Natural killer cell treated with Interleukin-12 subunit alpha and Interleukin-12 subunit beta and Interleukin-15 and Interleukin-18, amount 100 ng/mL, for 72 hours (primary cell): ENCODE results near the gene MAP3K8. TPM values are rescaled to one million over a fixed set of nuclear protein-coding genes. Genes with fewer than 3 reads are reported as not detected.
"Not testable (repeated sequence)": the region's sequence is repeated elsewhere in the genome, so short reads cannot be mapped to it uniquely, and the experiment has no call there.

Source experiments
- ATAC-seq, 2 donors: fragments of 150-1000 bp; cut with Tn5 transposase in 1 of 2; sonication (Bioruptor Pico), chemical (Tn5 transposase) in 1 of 2; 2 replicates each; pipeline ENCODE4 v1.10.0; 2021
- DNase-seq: peaks from one replicate; pipeline ENCODE4 v3.0.0; 2022; ENCODE audit warnings: low spot score
- H3K27ac Mint-ChIP-seq, 2 donors: 1 replicate in 1 of 2; 2 replicates in 1 of 2; pipeline ENCODE4 v1.8.0; 2022; ENCODE audit warnings: mixed read lengths in 2 of 2, mild to moderate bottlenecking in 1 of 2, moderate library complexity in 1 of 2
- H3K27me3 Mint-ChIP-seq, 2 donors: 1 replicate in 1 of 2; 2 replicates in 1 of 2; pipeline ENCODE4 v1.8.0; 2022; ENCODE audit warnings: mixed read lengths in 2 of 2
- H3K36me3 Mint-ChIP-seq: one replicate; pipeline ENCODE4 v1.8.0; 2022; ENCODE audit warnings: mixed read lengths
- H3K4me1 Mint-ChIP-seq, 2 donors: 1 replicate in 1 of 2; 2 replicates in 1 of 2; pipeline ENCODE4 v1.8.0; 2022; ENCODE audit warnings: low read depth in 2 of 2, mixed read lengths in 2 of 2, mild to moderate bottlenecking in 1 of 2
- H3K4me3 Mint-ChIP-seq: one replicate; pipeline ENCODE4 v1.8.0; 2022; ENCODE audit warnings: mixed read lengths
- H3K9me3 Mint-ChIP-seq: 2 replicates; pipeline ENCODE4 v1.8.0; 2022; ENCODE audit warnings: mixed read lengths
- total RNA-seq, 2 donors: library from RNA; stranded (reverse); gene quantifications; one replicate each; pipeline ENCODE4 v1.2.3, GENCODE V29; 2022

The MAP3K8 gene
- total RNA-seq, 2 donors from 2014 or later: 239 to 355 TPM

GRCh38 chr10:30411263-30411662 lies 22.7 kb upstream of the MAP3K8 start:
- H3K27ac Mint-ChIP-seq: no peak overlapping the region
- H3K27me3 Mint-ChIP-seq: no peaks in the 10 kb centered on the region
- no peaks in the 10 kb centered on the region for H3K36me3 Mint-ChIP-seq
- peak overlapping the region; percentile 30 for H3K4me3 Mint-ChIP-seq
- peaks cover 7 to 12% of the 10 kb centered on the region in 2 donors for H3K4me1 Mint-ChIP-seq
- DNase-seq (no peak), ATAC-seq (peak in 1 of 2 donors; percentile 59)
- no peaks in the 10 kb centered on the region for H3K9me3 Mint-ChIP-seq

DNA sequence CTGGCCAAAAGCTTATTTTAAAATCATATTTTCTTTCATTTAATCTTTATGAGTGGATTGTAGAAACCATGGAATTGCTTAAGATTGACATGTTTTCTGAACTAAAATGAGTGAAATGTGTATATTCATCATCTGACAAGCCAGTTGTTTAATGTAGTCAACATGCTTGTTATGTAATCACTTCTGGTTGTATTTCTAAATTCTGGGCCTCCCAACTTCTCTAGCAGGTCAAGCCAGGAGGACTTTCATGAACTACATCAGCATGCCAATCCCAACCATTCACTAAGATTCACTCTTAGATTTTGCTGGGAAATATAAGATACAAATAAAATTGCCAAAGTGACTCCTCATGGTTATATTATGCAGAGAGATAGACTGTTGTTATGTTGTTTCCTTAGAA lies 21.1 kb upstream of the MAP3K8 start:
- Mint-ChIP-seq H3K27ac (peak overlapping the region in 1 of 2 donors; percentile 57), H3K4me1 (peaks cover 19 to 22% of the 10 kb centered on the region in 2 donors), H3K36me3 (no peaks in the 10 kb centered on the region), H3K27me3 (no peaks in the 10 kb centered on the region), H3K4me3 (no peak overlapping the region), H3K9me3 (no peaks in the 10 kb centered on the region)
- DNase-seq (no peak), ATAC-seq (no peak)

DNA sequence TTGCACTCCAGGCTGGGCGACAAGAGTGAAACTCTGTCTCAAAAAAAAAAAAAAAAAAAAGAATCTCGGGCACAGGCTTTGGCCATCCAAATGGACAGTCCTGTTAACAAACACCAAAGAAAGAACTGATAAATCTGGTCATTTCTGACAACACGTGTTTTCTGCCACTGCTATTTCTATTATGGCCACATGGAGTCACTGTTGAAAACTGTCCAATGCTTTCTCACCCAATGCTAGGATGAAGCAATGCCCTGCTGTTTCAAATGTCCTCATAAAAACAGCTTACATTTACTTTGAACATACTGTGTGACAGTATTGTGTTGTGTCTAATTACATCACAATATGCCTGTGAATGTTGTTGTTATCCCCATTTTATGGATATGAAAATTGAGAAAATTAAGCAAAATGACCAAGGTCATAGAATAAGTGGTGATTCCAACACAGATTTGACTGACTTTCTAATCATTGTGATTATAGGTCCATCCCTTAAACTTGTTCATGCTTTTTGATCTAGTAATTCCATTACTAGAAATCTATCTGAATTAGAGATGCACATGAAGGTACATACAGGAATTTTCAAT lies 19.9 kb upstream of the MAP3K8 start:
- peaks cover 29 to 34% of the 10 kb centered on the region in 2 donors for H3K4me1 Mint-ChIP-seq
- H3K9me3 Mint-ChIP-seq: no peaks in the 10 kb centered on the region
- H3K27me3 Mint-ChIP-seq: no peaks in the 10 kb centered on the region
- DNase-seq (no peak), ATAC-seq (peak; percentile 63 to 77)
- no peak overlapping the region for H3K4me3 Mint-ChIP-seq
- peak overlapping the region in 1 of 2 donors; percentile 57 for H3K27ac Mint-ChIP-seq
- no peaks in the 10 kb centered on the region for H3K36me3 Mint-ChIP-seq

DNA sequence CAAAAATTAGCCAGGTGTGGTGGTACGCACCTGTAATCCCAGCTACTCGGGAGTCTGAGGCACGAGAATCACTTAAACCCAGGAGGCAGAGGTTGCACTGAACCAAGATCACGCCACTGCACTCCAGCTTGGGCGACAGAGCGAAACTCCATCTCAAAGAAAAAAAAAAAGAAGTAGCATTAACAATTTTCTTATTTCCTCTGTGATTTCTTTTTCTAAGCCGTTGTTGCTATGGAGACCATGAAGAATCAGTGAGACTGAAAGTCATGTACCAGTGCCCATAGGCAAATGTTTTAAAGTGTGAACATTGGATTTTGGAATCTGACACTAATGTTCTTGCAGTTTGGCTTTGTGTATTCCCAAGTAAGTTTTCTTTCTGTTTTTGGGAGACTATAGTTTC lies 18.4 kb upstream of the MAP3K8 start:
- H3K9me3 Mint-ChIP-seq: no peaks in the 10 kb centered on the region
- no peak overlapping the region for H3K4me3 Mint-ChIP-seq
- peaks cover 40 to 45% of the 10 kb centered on the region in 2 donors for H3K4me1 Mint-ChIP-seq
- no peak for DNase-seq
- no peak for ATAC-seq
- no peaks in the 10 kb centered on the region for H3K36me3 Mint-ChIP-seq
- H3K27ac Mint-ChIP-seq: peak overlapping the region; percentile 91 to 98
- no peaks in the 10 kb centered on the region for H3K27me3 Mint-ChIP-seq

GRCh38 chr10:30417301-30417700 lies 16.7 kb upstream of the MAP3K8 start:
- H3K27me3 Mint-ChIP-seq: no peaks in the 10 kb centered on the region
- H3K4me1 Mint-ChIP-seq: peaks cover 39 to 52% of the 10 kb centered on the region in 2 donors
- no peaks in the 10 kb centered on the region for H3K9me3 Mint-ChIP-seq
- H3K27ac Mint-ChIP-seq: peak overlapping the region; percentile 91 to 98
- peak overlapping the region; percentile 80 for H3K4me3 Mint-ChIP-seq
- DNase-seq (no peak), ATAC-seq (no peak)
- no peaks in the 10 kb centered on the region for H3K36me3 Mint-ChIP-seq

DNA sequence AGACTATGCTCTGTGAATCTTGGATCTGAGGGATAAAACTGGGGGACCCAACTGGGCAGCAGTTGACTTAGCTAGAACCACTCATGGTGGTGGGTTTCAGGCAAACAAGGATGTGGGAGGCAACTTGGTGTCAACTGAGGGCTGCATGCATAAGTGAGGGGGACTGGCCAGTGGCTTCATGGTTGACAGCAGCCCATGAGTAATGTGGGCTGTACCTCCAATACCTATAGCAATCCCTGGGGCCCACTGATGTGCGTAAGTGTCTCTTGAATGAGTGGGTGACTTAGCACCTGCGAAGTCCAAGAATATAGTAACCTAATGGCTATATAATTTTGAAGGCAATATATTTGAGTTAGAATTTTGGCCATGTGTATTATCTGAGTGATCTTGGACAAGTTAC lies 13.7 kb upstream of the MAP3K8 start:
- Mint-ChIP-seq H3K4me1 (peaks cover 48 to 57% of the 10 kb centered on the region in 2 donors), H3K4me3 (peak overlapping the region; percentile 28), H3K27me3 (no peaks in the 10 kb centered on the region), H3K27ac (peak overlapping the region; percentile 91 to 98), H3K36me3 (no peaks in the 10 kb centered on the region), H3K9me3 (no peaks in the 10 kb centered on the region)
- DNase-seq (no peak), ATAC-seq (peak in 1 of 2 donors; percentile 57)

- no peaks in the 10 kb centered on the region for H3K36me3 Mint-ChIP-seq
- no peak overlapping the region for H3K4me3 Mint-ChIP-seq
- H3K9me3 Mint-ChIP-seq: no peaks in the 10 kb centered on the region
- peak overlapping the region; percentile 62 to 98 for H3K27ac Mint-ChIP-seq
- H3K27me3 Mint-ChIP-seq: no peaks in the 10 kb centered on the region
- DNase-seq (no peak), ATAC-seq (no peak)
- H3K4me1 Mint-ChIP-seq: peaks cover 48 to 57% of the 10 kb centered on the region in 2 donors
Measured at GRCh38 chr10:30420766-30421165, 13.2 kb upstream of the MAP3K8 start.

GRCh38 chr10:30422151-30422695 lies 11.8 kb upstream of the MAP3K8 start:
- no peak for DNase-seq
- no peak for ATAC-seq
- Mint-ChIP-seq H3K4me1 (peaks cover 43 to 48% of the 10 kb centered on the region in 2 donors), H3K9me3 (no peaks in the 10 kb centered on the region), H3K36me3 (no peaks in the 10 kb centered on the region), H3K4me3 (no peak overlapping the region), H3K27ac (peak overlapping the region in 1 of 2 donors; percentile 19), H3K27me3 (no peaks in the 10 kb centered on the region)

GRCh38 chr10:30422981-30423654 lies 10.9 kb upstream of the MAP3K8 start:
- no peaks in the 10 kb centered on the region for H3K9me3 Mint-ChIP-seq
- DNase-seq: no peak
- peak overlapping the region in 1 of 2 donors; percentile 57 for H3K27ac Mint-ChIP-seq
- no peaks in the 10 kb centered on the region for H3K36me3 Mint-ChIP-seq
- peaks cover 44 to 49% of the 10 kb centered on the region in 2 donors for H3K4me1 Mint-ChIP-seq
- no peaks in the 10 kb centered on the region for H3K27me3 Mint-ChIP-seq
- H3K4me3 Mint-ChIP-seq: no peak overlapping the region
- ATAC-seq: no peak

- ATAC-seq, H3K9me3 Mint-ChIP-seq, H3K36me3 Mint-ChIP-seq, H3K27ac Mint-ChIP-seq, H3K27me3 Mint-ChIP-seq, H3K4me3 Mint-ChIP-seq, DNase-seq: not testable (repeated sequence)
- H3K4me1 Mint-ChIP-seq: peaks cover 42 to 47% of the 10 kb centered on the region in 2 donors
Measured at GRCh38 chr10:30423655-30424275, 10.2 kb upstream of the MAP3K8 start.

GRCh38 chr10:30425336-30426075 lies 8.5 kb upstream of the MAP3K8 start:
- H3K36me3 Mint-ChIP-seq: no peaks in the 10 kb centered on the region
- ATAC-seq (no peak), DNase-seq (no peak)
- no peak overlapping the region for H3K4me3 Mint-ChIP-seq
- no peaks in the 10 kb centered on the region for H3K9me3 Mint-ChIP-seq
- no peak overlapping the region for H3K27ac Mint-ChIP-seq
- peaks cover 30 to 34% of the 10 kb centered on the region in 2 donors for H3K4me1 Mint-ChIP-seq
- H3K27me3 Mint-ChIP-seq: no peaks in the 10 kb centered on the region

DNA sequence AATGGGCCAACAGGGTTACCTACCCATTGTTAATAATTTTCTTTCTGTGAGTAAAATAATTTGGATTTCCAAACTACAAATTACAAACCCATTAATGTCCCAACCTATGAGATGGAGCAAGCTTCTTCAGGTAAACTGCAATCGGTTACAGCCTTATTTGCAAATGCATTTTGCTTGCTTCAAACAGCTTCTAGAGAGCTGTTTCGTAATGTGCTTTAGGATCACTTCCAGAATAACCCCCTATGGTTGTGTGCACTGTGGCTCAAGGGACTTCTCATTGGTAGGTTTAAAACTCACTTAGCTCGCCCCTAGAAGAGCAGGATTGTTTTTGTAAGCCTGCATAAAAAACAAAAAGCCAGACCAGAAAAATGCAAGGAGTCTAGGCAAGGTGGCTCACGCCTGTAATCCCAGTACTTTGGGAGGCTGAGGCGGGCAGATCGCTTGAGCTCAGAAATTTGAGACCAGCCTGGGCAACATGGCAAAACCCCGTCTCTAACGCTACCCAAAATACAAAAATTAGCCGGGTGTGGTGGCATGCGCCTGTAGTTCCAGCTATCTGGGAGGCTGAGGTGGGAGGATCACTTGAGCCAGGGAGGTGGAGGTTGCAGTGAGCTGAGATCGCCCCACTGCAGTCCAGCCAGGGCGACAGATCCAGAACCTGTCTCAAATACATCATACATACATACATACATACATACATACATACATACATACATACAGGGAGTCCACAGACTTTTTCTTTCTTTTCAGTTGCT lies 3.3 kb upstream of the MAP3K8 start:
- H3K9me3 Mint-ChIP-seq: no peaks in the 10 kb centered on the region
- peak overlapping the region; percentile 39 to 81 for H3K27ac Mint-ChIP-seq
- ATAC-seq (no peak), DNase-seq (peak; percentile 31)
- H3K27me3 Mint-ChIP-seq: no peaks in the 10 kb centered on the region
- H3K4me1 Mint-ChIP-seq: peaks cover 31 to 39% of the 10 kb centered on the region in 2 donors
- H3K4me3 Mint-ChIP-seq: peak overlapping the region; percentile 25
- H3K36me3 Mint-ChIP-seq: peaks cover 12% of the 10 kb centered on the region

DNA sequence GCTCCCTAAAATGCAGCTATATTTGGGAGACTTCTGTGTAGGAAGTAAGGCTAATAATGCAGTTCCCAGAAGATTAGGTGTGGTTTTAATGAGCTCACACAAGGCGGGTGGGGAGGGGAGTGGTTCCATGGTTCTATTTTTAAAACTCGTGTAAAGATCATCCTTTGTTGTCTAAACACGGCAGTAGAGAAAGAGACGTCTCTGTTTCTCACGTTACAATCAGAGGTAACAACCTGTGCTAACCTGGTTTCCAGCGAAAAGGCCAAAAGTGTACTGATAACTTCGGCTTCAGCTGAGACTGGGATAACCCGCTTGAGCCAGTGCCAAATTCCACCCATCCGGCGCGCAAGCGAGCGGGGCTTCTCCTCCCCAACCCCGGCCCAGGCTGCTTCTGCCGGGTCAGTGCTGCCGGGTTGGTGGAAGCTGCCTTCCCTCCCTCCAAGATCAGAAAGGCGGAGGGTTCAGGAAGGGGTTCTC lies 2.5 kb upstream of the MAP3K8 start:
- no peaks in the 10 kb centered on the region for H3K9me3 Mint-ChIP-seq
- peak overlapping the region; percentile 39 to 99 for H3K27ac Mint-ChIP-seq
- peaks cover 31 to 46% of the 10 kb centered on the region in 2 donors for H3K4me1 Mint-ChIP-seq
- peak; percentile 40 for DNase-seq
- no peak for ATAC-seq
- H3K36me3 Mint-ChIP-seq: peaks cover 19% of the 10 kb centered on the region
- no peaks in the 10 kb centered on the region for H3K27me3 Mint-ChIP-seq
- peak overlapping the region; percentile 25 for H3K4me3 Mint-ChIP-seq
